Tibial nerve (tissue), 4 donors: ENCODE data around the gene CASP12.

Experiments used
- EP300 ChIP-seq, 2 donors: sonication (generic); formaldehyde crosslinking; IDR thresholded peaks; one replicate each; pipeline ENCODE4 v1.6.1; 2017; ENCODE audit warnings: antibody characterized with exemption in 2 of 2, mild to moderate bottlenecking in 1 of 2
- TF ChIP-seq, protein P1 (sequence below), 5 experiments: fragments of 200-600 bp in 3 of 5; fragments of 450-650 bp in 2 of 5; sonication (generic) in 3 of 5; IDR thresholded peaks; one replicate each; pipeline ENCODE4 v1.5.1; 2016 to 2019; ENCODE audit warnings: antibody characterized with exemption in 5 of 5, mild to moderate bottlenecking in 3 of 5, moderate library complexity in 2 of 5

DNA sequence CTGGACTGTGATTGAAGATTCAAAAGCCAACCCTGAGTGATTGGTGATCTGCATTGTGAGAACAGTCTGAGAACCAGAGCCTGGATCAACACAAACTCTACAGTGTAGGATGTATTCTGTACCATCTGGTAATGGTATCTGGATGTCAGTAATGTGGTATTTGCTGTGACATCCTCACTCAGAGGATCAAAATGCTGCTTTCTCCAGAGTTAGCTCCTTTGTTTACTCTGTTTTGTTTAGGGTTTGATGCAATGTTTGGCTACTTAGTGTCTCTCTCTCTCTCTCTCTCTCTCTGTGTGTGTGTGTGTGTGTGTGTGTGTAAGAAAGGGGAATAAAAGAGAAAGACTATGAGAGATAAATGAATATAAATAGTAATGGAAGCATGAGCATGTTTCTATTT lies 45.8 kb upstream of the CASP12 start:
- TF ChIP-seq, protein P1, sequence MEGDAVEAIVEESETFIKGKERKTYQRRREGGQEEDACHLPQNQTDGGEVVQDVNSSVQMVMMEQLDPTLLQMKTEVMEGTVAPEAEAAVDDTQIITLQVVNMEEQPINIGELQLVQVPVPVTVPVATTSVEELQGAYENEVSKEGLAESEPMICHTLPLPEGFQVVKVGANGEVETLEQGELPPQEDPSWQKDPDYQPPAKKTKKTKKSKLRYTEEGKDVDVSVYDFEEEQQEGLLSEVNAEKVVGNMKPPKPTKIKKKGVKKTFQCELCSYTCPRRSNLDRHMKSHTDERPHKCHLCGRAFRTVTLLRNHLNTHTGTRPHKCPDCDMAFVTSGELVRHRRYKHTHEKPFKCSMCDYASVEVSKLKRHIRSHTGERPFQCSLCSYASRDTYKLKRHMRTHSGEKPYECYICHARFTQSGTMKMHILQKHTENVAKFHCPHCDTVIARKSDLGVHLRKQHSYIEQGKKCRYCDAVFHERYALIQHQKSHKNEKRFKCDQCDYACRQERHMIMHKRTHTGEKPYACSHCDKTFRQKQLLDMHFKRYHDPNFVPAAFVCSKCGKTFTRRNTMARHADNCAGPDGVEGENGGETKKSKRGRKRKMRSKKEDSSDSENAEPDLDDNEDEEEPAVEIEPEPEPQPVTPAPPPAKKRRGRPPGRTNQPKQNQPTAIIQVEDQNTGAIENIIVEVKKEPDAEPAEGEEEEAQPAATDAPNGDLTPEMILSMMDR (IDR thresholded peaks at IDR 0.05) = no peak
- no peak for TF ChIP-seq EP300 (IDR thresholded peaks at IDR 0.05)
